ENCODE data around the gene OTULINL. TPM values are rescaled to one million over a fixed set of nuclear protein-coding genes. Genes with fewer than 3 reads are reported as not detected.
A peak's percentile ranks its signal among the peaks of the same experiment; 100 is the strongest.

Gene OTULINL
- total RNA-seq, 2 experiments from 2014 or later = 2.6 to 2.7 TPM

- TF ChIP-seq CTCF (conservative IDR thresholded peaks at IDR 0.05; ENCODE audit: low read length) (no peak), EZH2phosphoT487 (IDR thresholded peaks at IDR 0.05; ENCODE audit: borderline replicate concordance, low read depth, low read length) (no peak)
- H2AFZ ChIP-seq (ENCODE audit: low read length) = no peak overlapping the region
- intact Hi-C loops (cut with micrococcal nuclease; ENCODE audit: unreplicated experiment) = loop anchor here (10.0 kb wide), 2 partner anchors 485 to 1805 kb away; partner anchors contain the start of gene ZNF622
- POLR2A ChIA-PET = interaction anchor here (0.6 to 0.7 kb wide), 4 partner anchors 47 to 1806 kb away, joined by 3 to 6 read pairs (median 4); no protein-coding TSS in a partner anchor
- no peak overlapping the region for H3K27ac ChIP-seq (ENCODE audit: low read depth, low read length, poor library complexity, severe bottlenecking)
- peaks cover 31% of the 10 kb centered on the region for H3K4me1 ChIP-seq (ENCODE audit: insufficient read depth, low read length, poor library complexity, severe bottlenecking)
- H3K9me3 ChIP-seq (ENCODE audit: low read length) = no peaks in the 10 kb centered on the region; the same call in 1 of the 2 replicates
- H4K20me1 ChIP-seq (ENCODE audit: insufficient read depth, low read length) = no peaks in the 10 kb centered on the region
- BruUV-seq (replicated peaks) = no TSS peak
- no peak overlapping the region for H3K4me2 ChIP-seq (ENCODE audit: low read length)
- H3K4me3 ChIP-seq (ENCODE audit: low read depth, low read length, poor library complexity, severe bottlenecking) = no peak overlapping the region
- H3K9me2 ChIP-seq (ENCODE audit: insufficient read depth, low read length) = no peaks in the 10 kb centered on the region
- peaks cover 5% of the 10 kb centered on the region; the same call in 1 of the 2 replicates for H3K36me3 ChIP-seq (ENCODE audit: insufficient read depth, low read length)
- DNase-seq (ENCODE audit: low spot score) = no peak
- H3K79me2 ChIP-seq (ENCODE audit: insufficient read depth, low read depth, low read length) = peaks cover 16% of the 10 kb centered on the region
- CTCF ChIA-PET (ENCODE audit: unreplicated experiment) = no interaction called here
Measured at GRCh38 chr5:14659821-14660607, 78.4 kb downstream of the OTULINL start.

- Histone ChIP-seq H4K20me1 (ENCODE audit: insufficient read depth, low read length) (0 out of 2 replicates have a peak, but pooled peaks cover 3% of the 10 kb centered on the region), H3K9me3 (ENCODE audit: low read length) (no peaks in the 10 kb centered on the region; the same call in 1 of the 2 replicates), H3K9me2 (ENCODE audit: insufficient read depth, low read length) (no peaks in the 10 kb centered on the region), H3K36me3 (ENCODE audit: insufficient read depth, low read length) (peaks cover 5% of the 10 kb centered on the region; the same call in 1 of the 2 replicates), H3K79me2 (ENCODE audit: insufficient read depth, low read depth, low read length) (peaks cover 24% of the 10 kb centered on the region), H3K4me3 (ENCODE audit: low read depth, low read length, poor library complexity, severe bottlenecking) (no peak overlapping the region), H2AFZ (ENCODE audit: low read length) (no peak overlapping the region), H3K4me2 (ENCODE audit: low read length) (peak overlapping the region; percentile 41; the same call in 1 of the 2 replicates), H3K27ac (ENCODE audit: low read depth, low read length, poor library complexity, severe bottlenecking) (peak overlapping the region; percentile 0), H3K4me1 (ENCODE audit: insufficient read depth, low read length, poor library complexity, severe bottlenecking) (peaks cover 30% of the 10 kb centered on the region)
- no peak for TF ChIP-seq EZH2phosphoT487 (IDR thresholded peaks at IDR 0.05; ENCODE audit: borderline replicate concordance, low read depth, low read length)
- no peak for TF ChIP-seq CTCF (conservative IDR thresholded peaks at IDR 0.05; ENCODE audit: low read length)
- no TSS peak for BruUV-seq (replicated peaks)
- intact Hi-C loops (cut with micrococcal nuclease; ENCODE audit: unreplicated experiment) = loop anchor here (10.0 kb wide), 2 partner anchors 486 to 1804 kb away; partner anchors contain the start of gene ZNF622
- peak; percentile 27 for DNase-seq (ENCODE audit: low spot score)
- POLR2A ChIA-PET = interaction anchor here (0.6 kb wide), 3 partner anchors 48 to 518 kb away, joined by 3 to 6 read pairs (median 4); no protein-coding TSS in a partner anchor
- CTCF ChIA-PET (ENCODE audit: unreplicated experiment) = no interaction called here
Measured at GRCh38 chr5:14660833-14661232, 79.2 kb downstream of the OTULINL start.

Other genes with a start within 250 kb of the OTULINL start
- gene OTULIN, start 82.9 kb downstream of the OTULINL start, total RNA-seq (2014; rRNA removed; shearing (Covaris generic)) = 19.2 and 28.7 TPM in 2 replicates
- 45.6 and 46.3 TPM in 2 replicates for gene OTULIN, start 82.9 kb downstream of the OTULINL start, total RNA-seq (2022)